HCT116 (cell line): ENCODE measurements around the gene CDK16. TPM values are rescaled to one million over a fixed set of nuclear protein-coding genes. Genes with fewer than 3 reads are reported as not detected.

Experiments
- ATAC-seq: fragments of 200-7000 bp; cut with Tn5 transposase; 2 replicates; pipeline ENCODE4 v1.9.1; 2020; ENCODE audit warnings: mild to moderate bottlenecking, moderate library complexity
- BruUV-seq: library from RNA; stranded (reverse); fragments of 400-500 nt; replicated peaks from 2 replicates; lab custom pipeline; 2021; lab: Mats Ljungman, UMichigan
- CTCF ChIA-PET: fragments of 300-600 bp; sonication (Branson Sonifier 250); formaldehyde crosslinking; loops from one replicate; lab custom pipeline; 2021; ENCODE audit warnings: antibody characterized with exemption; lab: Charles Lee
- POLR2A ChIA-PET: fragments of 300-600, 350-600 bp; sonication (Branson Sonifier 250); formaldehyde crosslinking; loops from one replicate; lab custom pipeline; 2021; ENCODE audit warnings: antibody characterized with exemption; lab: Charles Lee
- RAD21 ChIA-PET, 2 experiments: fragments of 300-600 bp; sonication (Branson Sonifier 250); formaldehyde crosslinking; loops; one replicate each; lab custom pipeline; 2023; ENCODE audit warnings: low total read pairs in 2 of 2; ENCODE audit not compliant: uncharacterized antibody in 2 of 2, unreplicated experiment in 2 of 2, low non-redundant PET in 1 of 2; lab: Charles Lee
- DNase-seq: peaks from one replicate; pipeline ENCODE4 v3.0.0-alpha.2; 2010; ENCODE audit warnings: low read depth, low spot score
- H2AFZ ChIP-seq: fragments of 200-600 bp; shearing (Covaris generic), sonication (generic); 2 replicates; pipeline ENCODE4 v1.6.1; 2017; ENCODE audit warnings: low read depth, mixed run types, mixed read lengths, antibody characterized with exemption, low read length; ENCODE audit not compliant: poor library complexity, severe bottlenecking
- H3K27ac ChIP-seq: 2 replicates; pipeline ENCODE4 v1.5.1; 2012; ENCODE audit warnings: low read depth, low read length
- H3K27me3 ChIP-seq: fragments of 200-600 bp; sonication (generic); 2 replicates; pipeline ENCODE4 v1.6.1; 2016; ENCODE audit warnings: mixed run types, low read length, mixed read lengths; ENCODE audit not compliant: insufficient read depth
- H3K36me3 ChIP-seq, 2 experiments: fragments of 200-500 bp in 1 of 2; fragments of 200-600 bp in 1 of 2; sonication (Bioruptor generic) in 1 of 2; sonication (generic) in 1 of 2; 2 replicates each; pipeline versions ENCODE4 v1.5.1 to v1.6.1; 2014 to 2016; ENCODE audit warnings: low read length in 2 of 2, inconsistent platforms in 1 of 2, mixed read lengths in 1 of 2, mixed run types in 1 of 2; ENCODE audit not compliant: insufficient read depth in 2 of 2, control insufficient read depth in 1 of 2
- H3K4me1 ChIP-seq, 2 experiments: fragments of 200-600 bp in 1 of 2; sonication (generic) in 1 of 2; 2 replicates each; pipeline versions ENCODE4 v1.5.1 to v1.6.1; 2012 to 2017; ENCODE audit warnings: low read length in 2 of 2, inconsistent platforms in 1 of 2, mild to moderate bottlenecking in 1 of 2, mixed read lengths in 1 of 2, mixed run types in 1 of 2, moderate library complexity in 1 of 2; ENCODE audit not compliant: insufficient read depth in 2 of 2, control insufficient read depth in 1 of 2
- H3K4me2 ChIP-seq: fragments of 200-600 bp; sonication (generic); 2 replicates; pipeline ENCODE4 v1.6.1; 2017; ENCODE audit warnings: mixed run types, low read length, mixed read lengths
- H3K4me3 ChIP-seq, 2 experiments: fragments of 200-600 bp in 1 of 2; sonication (generic) in 1 of 2; replicated peaks in 1 of 2; 2 replicates each; pipeline ENCODE4 v1.5.1; 2011 to 2016; ENCODE audit warnings: low read length in 2 of 2, control low read depth in 1 of 2, low read depth in 1 of 2, mild to moderate bottlenecking in 1 of 2, mixed read lengths in 1 of 2, mixed run types in 1 of 2
- H3K79me2 ChIP-seq: fragments of 200-600 bp; sonication (generic); 2 replicates; pipeline ENCODE4 v1.6.1; 2017; ENCODE audit warnings: mild to moderate bottlenecking, mixed run types, low read length, moderate library complexity, mixed read lengths; ENCODE audit not compliant: insufficient read depth
- H3K9ac ChIP-seq: fragments of 200-600 bp; sonication (generic); 2 replicates; pipeline ENCODE4 v1.6.1; 2016; ENCODE audit warnings: low read length, mixed read lengths
- H3K9me2 ChIP-seq: fragments of 200-600 bp; sonication (generic), shearing (Covaris generic); 2 replicates; pipeline ENCODE4 v1.6.1; 2017; ENCODE audit warnings: mixed run types, mild to moderate bottlenecking, moderate library complexity; ENCODE audit not compliant: insufficient read depth
- H3K9me3 ChIP-seq, 2 experiments: fragments of 200-500 bp in 1 of 2; fragments of 200-600 bp in 1 of 2; sonication (Bioruptor generic) in 1 of 2; sonication (generic) in 1 of 2; 2 replicates each; pipeline ENCODE4 v1.6.1; 2014 to 2017; ENCODE audit warnings: low read length in 2 of 2, mixed read lengths in 2 of 2, inconsistent platforms in 1 of 2, low read depth in 1 of 2, mild to moderate bottlenecking in 1 of 2, mixed run types in 1 of 2, moderate library complexity in 1 of 2; ENCODE audit not compliant: control insufficient read depth in 1 of 2, insufficient read depth in 1 of 2
- H4K20me1 ChIP-seq: fragments of 200-600 bp; sonication (generic), shearing (Covaris generic); 2 replicates; pipeline ENCODE4 v1.6.1; 2017; ENCODE audit warnings: mixed run types, mild to moderate bottlenecking, moderate library complexity; ENCODE audit not compliant: insufficient read depth
- CBX3 ChIP-seq: IDR thresholded peaks from 2 replicates; pipeline ENCODE4 v1.6.1; 2012; ENCODE audit warnings: low read depth
- EZH2 ChIP-seq: fragments of 200-600 bp; sonication (generic); IDR thresholded peaks from 2 replicates; pipeline ENCODE4 v1.6.1; 2017; ENCODE audit warnings: antibody characterized with exemption, mixed run types
- EZH2phosphoT487 ChIP-seq: fragments of 200-600 bp; IDR thresholded peaks from 2 replicates; pipeline ENCODE4 v1.6.1; 2018; ENCODE audit warnings: antibody characterized with exemption, borderline replicate concordance
- FOSL1 ChIP-seq: IDR thresholded peaks from 2 replicates; pipeline ENCODE4 v1.6.1; 2012; ENCODE audit warnings: low read depth
- SRF ChIP-seq: IDR thresholded peaks from 2 replicates; pipeline ENCODE4 v1.6.1; 2012; ENCODE audit warnings: low read depth
- intact Hi-C: fragments of 100-400 bp; cut with micrococcal nuclease; formaldehyde crosslinking; loops from 2 replicates; pipeline ENCODE4 v1.10.0; 2022
- total RNA-seq: library from RNA; stranded (reverse); gene quantifications from one replicate; pipeline ENCODE4 v1.2.1, GENCODE V29; 2021; ENCODE audit not compliant: unreplicated experiment
- TF ChIP-seq, protein P1 (sequence below): IDR thresholded peaks from 2 replicates; pipeline ENCODE4 v1.6.1; 2012; ENCODE audit warnings: low read depth
- TF ChIP-seq, protein P2 (sequence below): IDR thresholded peaks from 2 replicates; pipeline ENCODE4 v1.6.1; 2012

The CDK16 gene
- total RNA-seq, 1 experiment from 2014 or later: 131 TPM

DNA sequence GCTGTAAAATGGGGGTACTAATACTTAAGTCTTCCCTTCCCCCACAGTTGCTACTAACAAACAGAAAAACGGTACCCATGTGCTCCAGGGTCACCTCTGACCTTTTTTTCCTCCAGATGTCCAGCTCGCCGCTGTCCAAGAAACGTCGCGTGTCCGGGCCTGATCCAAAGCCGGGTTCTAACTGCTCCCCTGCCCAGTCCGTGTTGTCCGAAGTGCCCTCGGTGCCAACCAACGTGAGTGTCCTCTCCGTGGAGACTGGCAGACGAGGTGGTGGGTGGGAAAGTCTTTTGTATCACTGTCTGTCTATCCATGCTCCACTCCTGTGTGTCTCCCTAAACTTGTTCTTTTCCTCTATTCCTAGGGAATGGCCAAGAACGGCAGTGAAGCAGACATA, 19.8 kb upstream of the CDK16 start:
- Histone ChIP-seq H3K27me3 (no peaks in the 10 kb centered on the region), H3K9me3 (no peaks in the 10 kb centered on the region), H4K20me1 (no peaks in the 10 kb centered on the region), H2AFZ (no peak overlapping the region), H3K4me2 (no peak overlapping the region), H3K27ac (no peak overlapping the region), H3K4me3 (no peak overlapping the region), H3K4me1 (peaks cover 2 to 7% of the 10 kb centered on the region in 2 experiments; a peak in 1 of 4 replicates), H3K9ac (no peak overlapping the region), H3K9me2 (no peaks in the 10 kb centered on the region), H3K79me2 (peaks cover 74% of the 10 kb centered on the region), H3K36me3 (peaks cover 16 to 42% of the 10 kb centered on the region in 2 experiments; a peak in 3 of 4 replicates)
- BruUV-seq: no TSS peak
- POLR2A ChIA-PET: no interaction called here
- CTCF ChIA-PET: no interaction called here
- ATAC-seq (no peak), DNase-seq (no peak)
- RAD21 ChIA-PET: interaction anchor here in 1 of 2 experiments (0.5 kb wide), 1 partner anchor 325 kb away, joined by 5 read pairs; no protein-coding TSS in a partner anchor
- intact Hi-C loops: loop anchor here (10.0 kb wide), 1 partner anchor 556 kb away; no protein-coding TSS in a partner anchor
- TF ChIP-seq CBX3 (no peak), EZH2 (no peak), FOSL1 (no peak)

DNA sequence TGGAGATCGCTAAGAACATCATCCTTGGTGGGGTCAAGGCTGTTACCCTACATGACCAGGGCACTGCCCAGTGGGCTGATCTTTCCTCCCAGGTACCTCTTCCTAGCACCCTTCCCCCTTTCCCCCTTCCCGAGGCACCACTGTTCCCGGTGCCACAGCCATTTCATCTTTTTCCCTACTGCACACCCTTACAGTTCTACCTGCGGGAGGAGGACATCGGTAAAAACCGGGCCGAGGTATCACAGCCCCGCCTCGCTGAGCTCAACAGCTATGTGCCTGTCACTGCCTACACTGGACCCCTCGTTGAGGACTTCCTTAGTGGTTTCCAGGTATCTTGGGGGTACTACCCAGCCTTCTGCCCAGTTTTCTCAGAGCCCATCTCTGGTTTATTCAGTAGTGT, 19.2 kb upstream of the CDK16 start:
- Histone ChIP-seq H3K27me3 (no peaks in the 10 kb centered on the region), H3K4me3 (no peak overlapping the region), H3K9me2 (no peaks in the 10 kb centered on the region), H3K36me3 (peaks cover 18 to 44% of the 10 kb centered on the region in 2 experiments; a peak in 3 of 4 replicates), H3K27ac (no peak overlapping the region), H4K20me1 (no peaks in the 10 kb centered on the region), H2AFZ (no peak overlapping the region), H3K4me1 (peaks cover 2 to 7% of the 10 kb centered on the region in 2 experiments; a peak in 1 of 4 replicates), H3K9ac (no peak overlapping the region), H3K4me2 (no peak overlapping the region), H3K79me2 (peaks cover 68% of the 10 kb centered on the region)
- no peak for ATAC-seq
- BruUV-seq: no TSS peak
- CTCF ChIA-PET: no interaction called here
- POLR2A ChIA-PET: no interaction called here
- RAD21 ChIA-PET: no interaction called here
- no peak for TF ChIP-seq SRF
- no peak for TF ChIP-seq EZH2phosphoT487
- TF ChIP-seq, protein P1, sequence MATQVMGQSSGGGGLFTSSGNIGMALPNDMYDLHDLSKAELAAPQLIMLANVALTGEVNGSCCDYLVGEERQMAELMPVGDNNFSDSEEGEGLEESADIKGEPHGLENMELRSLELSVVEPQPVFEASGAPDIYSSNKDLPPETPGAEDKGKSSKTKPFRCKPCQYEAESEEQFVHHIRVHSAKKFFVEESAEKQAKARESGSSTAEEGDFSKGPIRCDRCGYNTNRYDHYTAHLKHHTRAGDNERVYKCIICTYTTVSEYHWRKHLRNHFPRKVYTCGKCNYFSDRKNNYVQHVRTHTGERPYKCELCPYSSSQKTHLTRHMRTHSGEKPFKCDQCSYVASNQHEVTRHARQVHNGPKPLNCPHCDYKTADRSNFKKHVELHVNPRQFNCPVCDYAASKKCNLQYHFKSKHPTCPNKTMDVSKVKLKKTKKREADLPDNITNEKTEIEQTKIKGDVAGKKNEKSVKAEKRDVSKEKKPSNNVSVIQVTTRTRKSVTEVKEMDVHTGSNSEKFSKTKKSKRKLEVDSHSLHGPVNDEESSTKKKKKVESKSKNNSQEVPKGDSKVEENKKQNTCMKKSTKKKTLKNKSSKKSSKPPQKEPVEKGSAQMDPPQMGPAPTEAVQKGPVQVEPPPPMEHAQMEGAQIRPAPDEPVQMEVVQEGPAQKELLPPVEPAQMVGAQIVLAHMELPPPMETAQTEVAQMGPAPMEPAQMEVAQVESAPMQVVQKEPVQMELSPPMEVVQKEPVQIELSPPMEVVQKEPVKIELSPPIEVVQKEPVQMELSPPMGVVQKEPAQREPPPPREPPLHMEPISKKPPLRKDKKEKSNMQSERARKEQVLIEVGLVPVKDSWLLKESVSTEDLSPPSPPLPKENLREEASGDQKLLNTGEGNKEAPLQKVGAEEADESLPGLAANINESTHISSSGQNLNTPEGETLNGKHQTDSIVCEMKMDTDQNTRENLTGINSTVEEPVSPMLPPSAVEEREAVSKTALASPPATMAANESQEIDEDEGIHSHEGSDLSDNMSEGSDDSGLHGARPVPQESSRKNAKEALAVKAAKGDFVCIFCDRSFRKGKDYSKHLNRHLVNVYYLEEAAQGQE: no peak
- TF ChIP-seq, protein P2, sequence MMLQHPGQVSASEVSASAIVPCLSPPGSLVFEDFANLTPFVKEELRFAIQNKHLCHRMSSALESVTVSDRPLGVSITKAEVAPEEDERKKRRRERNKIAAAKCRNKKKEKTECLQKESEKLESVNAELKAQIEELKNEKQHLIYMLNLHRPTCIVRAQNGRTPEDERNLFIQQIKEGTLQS: no peak
- TF ChIP-seq, all 23 proteins: peak for 0
- intact Hi-C loops: loop anchor here (10.0 kb wide), 1 partner anchor 556 kb away; no protein-coding TSS in a partner anchor
- H3K9me3 ChIP-seq: no peaks in the 10 kb centered on the region
- DNase-seq: no peak
